Suprapubic skin (tissue), 4 donors: ENCODE measurements around the gene LMCD1. TPM values are rescaled to one million over a fixed set of nuclear protein-coding genes. Genes with fewer than 3 reads are reported as not detected.

Experiments
- DNase-seq, 2 donors: peaks; one replicate each; pipeline ENCODE4 v3.0.0-alpha.2; 2019; ENCODE audit warnings: low spot score in 2 of 2
- H3K27ac ChIP-seq: fragments of 200-600 bp; sonication (generic); one replicate; pipeline ENCODE4 v1.5.1; 2019
- H3K27me3 ChIP-seq: fragments of 200-600 bp; sonication (generic); one replicate; pipeline ENCODE4 v1.5.1; 2019
- H3K36me3 ChIP-seq: fragments of 200-600 bp; sonication (generic); one replicate; pipeline ENCODE4 v1.5.1; 2019
- H3K4me1 ChIP-seq: fragments of 200-600 bp; sonication (generic); one replicate; pipeline ENCODE4 v1.5.1; 2019
- H3K4me3 ChIP-seq: fragments of 200-600 bp; sonication (generic); one replicate; pipeline ENCODE4 v1.5.1; 2019; ENCODE audit warnings: mild to moderate bottlenecking
- H3K9me3 ChIP-seq: fragments of 200-600 bp; sonication (generic); one replicate; pipeline ENCODE4 v1.5.1; 2019
- EP300 ChIP-seq: sonication (generic); formaldehyde crosslinking; IDR thresholded peaks from one replicate; pipeline ENCODE4 v1.6.1; 2017; ENCODE audit warnings: antibody characterized with exemption
- POLR2A ChIP-seq, 2 donors: fragments of 450-650 bp; IDR thresholded peaks; one replicate each; pipeline ENCODE4 v1.6.1; 2017; ENCODE audit warnings: antibody characterized with exemption in 2 of 2, mild to moderate bottlenecking in 2 of 2, moderate library complexity in 2 of 2
- POLR2AphosphoS5 ChIP-seq, 3 donors: sonication (generic); formaldehyde crosslinking; IDR thresholded peaks; one replicate each; pipeline ENCODE4 v1.6.1; 2017; ENCODE audit warnings: antibody characterized with exemption in 3 of 3
- WGBS: methylation state at CpG from one replicate; pipeline ENCODE4 v1.1.5; 2018; 5-methylcytosine and 5-hydroxymethylcytosine counted together
- total RNA-seq, 4 donors: library from RNA; depleted of rRNA; stranded (reverse); fragments of >200 nt; gene quantifications; one replicate each; pipeline ENCODE4 v1.1.0, GENCODE V29; 2016
- TF ChIP-seq, protein P1 (sequence below), 2 donors: fragments of 200-600 bp in 1 of 2; fragments of 450-650 bp in 1 of 2; sonication (generic) in 1 of 2; IDR thresholded peaks; one replicate each; pipeline ENCODE4 v1.5.1; 2016 to 2019; ENCODE audit warnings: antibody characterized with exemption in 2 of 2, mild to moderate bottlenecking in 1 of 2, moderate library complexity in 1 of 2

Gene LMCD1
- total RNA-seq, 4 donors from 2014 or later, result 33.4 to 49.3 (median 36.8) TPM

DNA sequence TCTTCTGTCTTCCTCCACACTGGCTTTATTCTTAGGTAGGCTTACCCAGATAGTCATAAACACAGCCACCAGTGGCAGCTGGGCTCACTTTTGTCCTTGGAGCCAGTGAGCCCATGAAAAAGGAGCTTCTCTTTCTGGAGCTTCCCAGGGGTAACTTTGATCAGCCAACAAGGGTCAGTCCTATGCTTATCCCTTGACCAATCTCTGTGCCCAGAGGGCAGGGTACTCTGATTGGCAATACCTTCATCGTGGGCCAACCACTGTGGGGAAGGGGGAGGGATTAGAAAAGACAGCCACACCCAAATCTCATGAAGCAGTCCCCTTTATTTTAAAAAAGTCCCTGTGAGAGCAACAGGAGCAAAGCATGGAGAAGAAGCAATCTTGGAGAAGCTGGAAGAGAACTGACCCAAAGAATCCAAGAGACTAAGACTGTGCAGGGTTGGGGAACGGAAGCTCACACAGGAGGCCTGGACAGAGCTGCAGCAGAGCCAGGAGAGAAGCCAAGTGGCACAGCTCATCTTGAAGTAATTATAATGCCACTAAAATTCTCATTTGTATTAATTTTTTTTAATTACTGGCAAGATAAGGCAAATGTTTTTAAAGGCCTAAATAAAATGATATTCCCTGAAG is 72.5 kb downstream of the LMCD1 start:
- Histone ChIP-seq H3K9me3 (no peaks in the 10 kb centered on the region), H3K27me3 (no peaks in the 10 kb centered on the region), H3K36me3 (peaks cover 4% of the 10 kb centered on the region), H3K4me1 (peaks cover 21% of the 10 kb centered on the region), H3K27ac (no peak overlapping the region), H3K4me3 (no peak overlapping the region)
- TF ChIP-seq POLR2AphosphoS5 (IDR thresholded peaks at IDR 0.05) (no peak), POLR2A (IDR thresholded peaks at IDR 0.05) (no peak), EP300 (no peak)
- TF ChIP-seq, protein P1, sequence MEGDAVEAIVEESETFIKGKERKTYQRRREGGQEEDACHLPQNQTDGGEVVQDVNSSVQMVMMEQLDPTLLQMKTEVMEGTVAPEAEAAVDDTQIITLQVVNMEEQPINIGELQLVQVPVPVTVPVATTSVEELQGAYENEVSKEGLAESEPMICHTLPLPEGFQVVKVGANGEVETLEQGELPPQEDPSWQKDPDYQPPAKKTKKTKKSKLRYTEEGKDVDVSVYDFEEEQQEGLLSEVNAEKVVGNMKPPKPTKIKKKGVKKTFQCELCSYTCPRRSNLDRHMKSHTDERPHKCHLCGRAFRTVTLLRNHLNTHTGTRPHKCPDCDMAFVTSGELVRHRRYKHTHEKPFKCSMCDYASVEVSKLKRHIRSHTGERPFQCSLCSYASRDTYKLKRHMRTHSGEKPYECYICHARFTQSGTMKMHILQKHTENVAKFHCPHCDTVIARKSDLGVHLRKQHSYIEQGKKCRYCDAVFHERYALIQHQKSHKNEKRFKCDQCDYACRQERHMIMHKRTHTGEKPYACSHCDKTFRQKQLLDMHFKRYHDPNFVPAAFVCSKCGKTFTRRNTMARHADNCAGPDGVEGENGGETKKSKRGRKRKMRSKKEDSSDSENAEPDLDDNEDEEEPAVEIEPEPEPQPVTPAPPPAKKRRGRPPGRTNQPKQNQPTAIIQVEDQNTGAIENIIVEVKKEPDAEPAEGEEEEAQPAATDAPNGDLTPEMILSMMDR (IDR thresholded peaks at IDR 0.05), result no peak
- no peak for DNase-seq
- WGBS, result 46% methylated on average over 2 of the region's 2 CpGs

DNA sequence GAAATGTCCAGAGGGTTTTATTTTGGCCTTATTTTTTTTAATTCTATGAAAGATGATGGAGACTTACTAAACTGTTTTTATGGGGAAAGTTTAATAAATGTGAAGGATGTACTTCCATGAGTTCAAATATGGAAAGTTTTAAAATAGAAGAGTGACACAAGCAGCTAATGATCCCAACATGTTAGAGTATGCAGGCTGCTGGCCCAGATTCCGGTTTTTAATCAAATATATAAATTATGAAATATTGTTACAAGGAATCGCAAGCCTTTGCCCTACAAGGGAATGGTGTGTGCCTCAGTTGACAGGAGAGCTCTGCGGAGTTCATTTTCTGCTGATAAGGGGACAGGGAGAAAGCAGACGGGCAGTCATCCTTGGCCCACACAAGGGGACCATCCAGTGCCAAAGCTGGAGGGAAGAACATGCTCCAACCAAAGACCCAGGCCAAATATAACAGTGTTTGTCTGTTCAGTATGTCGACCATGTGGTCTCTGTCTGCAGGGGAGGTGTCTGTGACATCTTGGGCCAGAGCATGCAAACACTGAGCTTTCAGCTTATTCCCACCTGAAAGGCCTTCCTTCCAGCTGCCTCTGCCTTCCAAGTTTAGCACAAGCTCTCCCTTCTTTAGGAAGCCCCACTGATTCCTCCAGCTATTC is 73.2 kb downstream of the LMCD1 start:
- H3K4me3 ChIP-seq, result no peak overlapping the region
- no peaks in the 10 kb centered on the region for H3K9me3 ChIP-seq
- H3K4me1 ChIP-seq, result peaks cover 21% of the 10 kb centered on the region
- H3K36me3 ChIP-seq, result no peaks in the 10 kb centered on the region
- H3K27me3 ChIP-seq, result no peaks in the 10 kb centered on the region
- WGBS, result 43% methylated on average over 5 of the region's 5 CpGs
- H3K27ac ChIP-seq, result no peak overlapping the region
- TF ChIP-seq EP300 (no peak), POLR2AphosphoS5 (IDR thresholded peaks at IDR 0.05) (no peak), POLR2A (IDR thresholded peaks at IDR 0.05) (no peak)
- TF ChIP-seq, protein P1 (IDR thresholded peaks at IDR 0.05), result no peak
- no peak for DNase-seq

DNA sequence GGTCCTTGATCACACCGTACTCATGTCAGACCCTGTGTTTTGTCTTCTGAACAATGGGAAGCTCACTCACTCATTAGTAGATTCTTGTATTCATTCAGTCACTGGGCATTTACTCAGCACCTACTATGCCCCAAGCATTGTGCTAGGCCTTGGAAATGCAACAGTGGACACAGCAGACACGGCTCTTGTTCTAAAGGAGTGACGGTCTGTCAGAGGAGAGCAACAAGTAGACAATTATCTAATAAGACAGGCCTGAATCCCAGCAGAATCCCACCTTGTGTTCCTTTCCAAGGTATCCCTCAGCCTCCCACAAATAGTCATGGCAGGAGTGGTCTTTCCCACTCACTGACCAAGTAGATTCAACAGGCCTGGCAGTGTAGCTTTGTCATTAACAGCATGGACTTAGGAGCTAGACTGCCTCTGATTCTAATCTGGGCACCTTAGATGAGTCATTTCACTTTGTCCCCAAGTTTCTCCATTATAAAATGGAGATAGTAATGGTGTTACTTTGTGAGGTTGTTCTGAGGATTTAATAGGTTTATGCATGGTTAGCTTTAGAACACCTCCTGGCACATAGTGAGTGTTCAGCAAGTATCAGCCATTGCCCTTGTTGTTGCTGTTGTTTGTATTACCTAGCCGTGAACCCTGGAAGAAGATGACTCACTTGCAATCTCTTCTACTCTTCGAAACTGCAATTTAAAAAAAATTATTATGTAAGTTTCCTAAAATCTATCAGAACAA is 73.9 kb downstream of the LMCD1 start:
- no peaks in the 10 kb centered on the region for H3K9me3 ChIP-seq
- no peaks in the 10 kb centered on the region for H3K27me3 ChIP-seq
- WGBS, result 75% methylated on average over 5 of the region's 5 CpGs
- no peak overlapping the region for H3K4me3 ChIP-seq
- no peaks in the 10 kb centered on the region for H3K36me3 ChIP-seq
- TF ChIP-seq POLR2A (IDR thresholded peaks at IDR 0.05) (no peak), POLR2AphosphoS5 (IDR thresholded peaks at IDR 0.05) (no peak), EP300 (no peak)
- TF ChIP-seq, protein P1 (IDR thresholded peaks at IDR 0.05), result no peak
- no peak overlapping the region for H3K27ac ChIP-seq
- H3K4me1 ChIP-seq, result peaks cover 21% of the 10 kb centered on the region
- no peak for DNase-seq

DNA sequence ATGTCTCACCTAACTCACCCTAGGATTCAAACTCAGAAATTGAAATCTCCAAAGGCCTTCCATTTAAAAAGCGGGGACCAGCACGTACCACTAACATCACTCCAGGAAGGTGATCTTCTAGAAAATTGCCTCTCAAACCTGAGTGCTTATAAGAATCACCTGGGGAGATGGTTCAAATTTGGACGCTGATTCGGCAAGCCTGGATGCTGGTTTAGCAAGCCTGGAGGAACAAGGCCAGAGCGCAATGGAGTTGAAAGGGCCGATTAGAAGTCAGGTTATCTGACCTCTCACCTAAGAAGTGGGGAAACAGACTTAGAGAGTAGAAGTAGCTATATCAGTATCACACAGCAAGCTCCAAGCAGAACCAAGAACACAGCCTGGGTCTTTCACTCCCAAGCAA is 74.8 kb downstream of the LMCD1 start:
- H3K36me3 ChIP-seq, result no peaks in the 10 kb centered on the region
- no peak overlapping the region for H3K4me3 ChIP-seq
- H3K27ac ChIP-seq, result no peak overlapping the region
- H3K9me3 ChIP-seq, result no peaks in the 10 kb centered on the region
- WGBS, result 95% methylated on average over 6 of the region's 6 CpGs
- H3K4me1 ChIP-seq, result peaks cover 18% of the 10 kb centered on the region
- H3K27me3 ChIP-seq, result no peaks in the 10 kb centered on the region
- no peak for DNase-seq
- TF ChIP-seq, protein P1 (IDR thresholded peaks at IDR 0.05), result no peak
- TF ChIP-seq POLR2A (IDR thresholded peaks at IDR 0.05), result no peak
- TF ChIP-seq POLR2AphosphoS5 (IDR thresholded peaks at IDR 0.05), result no peak
- no peak for TF ChIP-seq EP300
